GM18907 (cell line): ENCODE results near the gene SLCO1C1.
"Not testable (repeated sequence)": the region's sequence is repeated elsewhere in the genome, so short reads cannot be mapped to it uniquely, and the experiment has no call there.

Experiments
- ATAC-seq: cut with Tn5 transposase; IDR thresholded peaks from one replicate; pipeline ENCODE4 v1.9.1; 2021; ENCODE audit warnings: mild to moderate bottlenecking, moderate library complexity; ENCODE audit not compliant: unreplicated experiment

Gene SLCO1C1

GRCh38 chr12:20783796-20784357 lies 88.7 kb downstream of the SLCO1C1 start:
- ATAC-seq: not testable (repeated sequence)

- ATAC-seq: no peak
Measured at GRCh38 chr12:20792971-20793370, 97.8 kb downstream of the SLCO1C1 start.

GRCh38 chr12:20798554-20798953 lies 103.4 kb downstream of the SLCO1C1 start:
- ATAC-seq: no peak

GRCh38 chr12:20800160-20800559 lies 105.0 kb downstream of the SLCO1C1 start:
- ATAC-seq: no peak

GRCh38 chr12:20801035-20801434 lies 105.9 kb downstream of the SLCO1C1 start:
- no peak for ATAC-seq
